Measurements from ENCODE around the gene SLC39A9. TPM values are rescaled to one million over a fixed set of nuclear protein-coding genes. Genes with fewer than 3 reads are reported as not detected.
"Not testable (repeated sequence)": the region's sequence is repeated elsewhere in the genome, so short reads cannot be mapped to it uniquely, and the experiment has no call there.

Gene SLC39A9
- total RNA-seq, 1 donor from 2014 or later, result 140 TPM

DNA sequence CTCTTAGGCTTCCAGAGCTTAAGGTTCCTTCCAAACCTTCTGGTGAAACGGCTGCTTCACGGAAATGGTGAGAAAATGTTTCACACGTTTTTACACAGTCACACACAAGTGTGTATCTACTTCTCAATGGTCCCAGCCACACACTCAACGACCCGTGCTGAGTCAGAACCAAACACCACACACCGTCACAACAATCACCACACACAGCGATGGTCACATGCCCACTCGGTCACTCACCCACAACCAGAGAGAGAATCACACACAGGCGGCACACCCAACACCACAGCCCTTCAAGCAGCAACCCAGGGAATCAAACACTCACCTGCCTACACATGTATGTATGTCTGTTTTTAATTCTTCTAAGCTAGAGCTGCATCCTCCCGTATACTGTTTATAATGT, 73.4 kb downstream of the SLC39A9 start:
- peak; percentile 62 for FAIRE-seq
- Histone ChIP-seq H3K27me3 (ENCODE audit: control insufficient read depth, insufficient read depth, low read length) (no peaks in the 10 kb centered on the region), H3K4me3 (ENCODE audit: low read depth, low read length) (no peak overlapping the region), H3K36me3 (ENCODE audit: control insufficient read depth, insufficient read depth, low read length) (no peaks in the 10 kb centered on the region)
- DNase-seq (ENCODE audit: low read depth), result no peak
- TF ChIP-seq, protein P1, sequence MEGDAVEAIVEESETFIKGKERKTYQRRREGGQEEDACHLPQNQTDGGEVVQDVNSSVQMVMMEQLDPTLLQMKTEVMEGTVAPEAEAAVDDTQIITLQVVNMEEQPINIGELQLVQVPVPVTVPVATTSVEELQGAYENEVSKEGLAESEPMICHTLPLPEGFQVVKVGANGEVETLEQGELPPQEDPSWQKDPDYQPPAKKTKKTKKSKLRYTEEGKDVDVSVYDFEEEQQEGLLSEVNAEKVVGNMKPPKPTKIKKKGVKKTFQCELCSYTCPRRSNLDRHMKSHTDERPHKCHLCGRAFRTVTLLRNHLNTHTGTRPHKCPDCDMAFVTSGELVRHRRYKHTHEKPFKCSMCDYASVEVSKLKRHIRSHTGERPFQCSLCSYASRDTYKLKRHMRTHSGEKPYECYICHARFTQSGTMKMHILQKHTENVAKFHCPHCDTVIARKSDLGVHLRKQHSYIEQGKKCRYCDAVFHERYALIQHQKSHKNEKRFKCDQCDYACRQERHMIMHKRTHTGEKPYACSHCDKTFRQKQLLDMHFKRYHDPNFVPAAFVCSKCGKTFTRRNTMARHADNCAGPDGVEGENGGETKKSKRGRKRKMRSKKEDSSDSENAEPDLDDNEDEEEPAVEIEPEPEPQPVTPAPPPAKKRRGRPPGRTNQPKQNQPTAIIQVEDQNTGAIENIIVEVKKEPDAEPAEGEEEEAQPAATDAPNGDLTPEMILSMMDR (IDR thresholded peaks at IDR 0.05; ENCODE audit: insufficient read depth, low read length, severe bottlenecking), result no peak

DNA sequence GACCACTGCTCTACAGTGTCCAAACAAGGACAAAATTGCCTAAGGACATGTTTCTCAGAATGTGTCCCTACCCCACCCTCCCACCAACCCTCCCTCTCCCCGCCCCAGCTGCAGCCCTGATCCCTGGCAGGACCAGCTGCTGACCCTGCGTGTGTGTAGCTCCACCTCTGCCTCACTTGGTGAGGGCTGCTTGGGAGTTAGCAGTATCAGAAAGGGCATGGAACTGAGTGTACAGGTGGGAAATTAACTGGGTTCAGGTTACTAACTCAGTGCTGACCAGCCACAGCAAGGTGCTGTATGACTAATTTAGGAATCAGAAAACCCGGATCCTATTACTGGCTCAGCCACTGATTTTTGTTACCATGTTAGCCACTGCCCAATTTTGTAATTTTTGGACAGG, 74.8 kb downstream of the SLC39A9 start:
- Histone ChIP-seq H3K36me3 (ENCODE audit: control insufficient read depth, insufficient read depth, low read length) (no peaks in the 10 kb centered on the region), H3K4me3 (ENCODE audit: low read depth, low read length) (no peak overlapping the region), H3K27me3 (ENCODE audit: control insufficient read depth, insufficient read depth, low read length) (no peaks in the 10 kb centered on the region)
- peak; percentile 30 for DNase-seq (ENCODE audit: low read depth)
- FAIRE-seq, result no peak
- TF ChIP-seq, protein P1 (IDR thresholded peaks at IDR 0.05; ENCODE audit: insufficient read depth, low read length, severe bottlenecking), result no peak

DNA sequence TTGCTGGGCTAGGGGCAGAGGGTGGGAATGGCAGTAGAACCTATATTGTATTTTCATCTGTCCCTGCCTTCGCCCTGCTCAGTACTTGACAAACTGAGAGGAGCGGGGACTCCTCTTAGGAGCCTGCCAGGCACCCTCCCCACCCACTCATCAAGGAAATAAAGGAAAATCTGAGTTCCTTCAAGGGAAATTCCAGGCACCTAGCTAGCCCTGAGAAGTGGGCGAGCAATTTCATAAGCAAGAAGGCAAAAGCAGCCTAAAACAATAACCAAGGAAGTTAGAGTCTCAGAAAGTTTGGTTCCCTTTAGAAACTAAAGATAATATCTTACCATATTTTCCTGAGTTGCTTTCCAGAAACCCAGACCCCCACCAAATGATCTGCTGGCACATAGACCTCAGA, 75.5 kb downstream of the SLC39A9 start:
- TF ChIP-seq, protein P1 (IDR thresholded peaks at IDR 0.05; ENCODE audit: insufficient read depth, low read length, severe bottlenecking), result no peak
- H3K4me3 ChIP-seq (ENCODE audit: low read depth, low read length), result no peak overlapping the region
- H3K27me3 ChIP-seq (ENCODE audit: control insufficient read depth, insufficient read depth, low read length), result no peaks in the 10 kb centered on the region
- H3K36me3 ChIP-seq (ENCODE audit: control insufficient read depth, insufficient read depth, low read length), result no peaks in the 10 kb centered on the region
- no peak for DNase-seq (ENCODE audit: low read depth)
- FAIRE-seq, result no peak

DNA sequence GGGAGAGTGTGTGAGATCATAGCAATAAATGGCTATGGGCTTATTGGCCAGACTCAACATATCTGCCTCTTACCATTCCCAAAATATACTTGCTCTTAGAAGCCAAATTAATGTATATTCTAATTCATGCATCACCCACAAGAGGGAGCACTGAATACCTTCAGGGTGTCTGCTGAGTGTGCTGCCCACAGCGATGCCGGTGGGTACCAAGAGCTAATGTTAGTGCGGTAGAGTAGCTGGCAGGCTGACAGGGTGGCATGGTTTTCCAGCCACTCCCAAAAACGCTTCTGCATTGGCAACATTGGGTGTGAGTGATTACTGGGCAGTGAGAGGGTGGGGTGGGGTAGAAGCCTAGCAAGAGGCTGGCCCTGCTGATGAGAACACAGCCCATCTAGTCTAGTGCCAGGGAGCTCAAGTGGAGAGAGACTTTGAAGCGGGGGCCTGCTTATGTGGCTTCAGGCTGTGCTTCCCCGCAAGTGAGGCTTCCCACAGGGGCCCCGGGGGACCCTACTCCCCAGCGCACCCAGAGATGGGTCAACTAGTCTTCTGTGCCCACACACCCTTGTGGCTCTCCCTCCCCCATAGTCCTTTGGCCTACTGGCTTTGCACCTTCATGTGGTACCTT, 76.8 kb downstream of the SLC39A9 start:
- Histone ChIP-seq H3K27me3 (ENCODE audit: control insufficient read depth, insufficient read depth, low read length) (no peaks in the 10 kb centered on the region), H3K4me3 (ENCODE audit: low read depth, low read length) (no peak overlapping the region), H3K36me3 (ENCODE audit: control insufficient read depth, insufficient read depth, low read length) (no peaks in the 10 kb centered on the region)
- TF ChIP-seq, protein P1 (IDR thresholded peaks at IDR 0.05; ENCODE audit: insufficient read depth, low read length, severe bottlenecking), result peak; percentile 49
- FAIRE-seq (no peak), DNase-seq (ENCODE audit: low read depth) (peak; percentile 48)

DNA sequence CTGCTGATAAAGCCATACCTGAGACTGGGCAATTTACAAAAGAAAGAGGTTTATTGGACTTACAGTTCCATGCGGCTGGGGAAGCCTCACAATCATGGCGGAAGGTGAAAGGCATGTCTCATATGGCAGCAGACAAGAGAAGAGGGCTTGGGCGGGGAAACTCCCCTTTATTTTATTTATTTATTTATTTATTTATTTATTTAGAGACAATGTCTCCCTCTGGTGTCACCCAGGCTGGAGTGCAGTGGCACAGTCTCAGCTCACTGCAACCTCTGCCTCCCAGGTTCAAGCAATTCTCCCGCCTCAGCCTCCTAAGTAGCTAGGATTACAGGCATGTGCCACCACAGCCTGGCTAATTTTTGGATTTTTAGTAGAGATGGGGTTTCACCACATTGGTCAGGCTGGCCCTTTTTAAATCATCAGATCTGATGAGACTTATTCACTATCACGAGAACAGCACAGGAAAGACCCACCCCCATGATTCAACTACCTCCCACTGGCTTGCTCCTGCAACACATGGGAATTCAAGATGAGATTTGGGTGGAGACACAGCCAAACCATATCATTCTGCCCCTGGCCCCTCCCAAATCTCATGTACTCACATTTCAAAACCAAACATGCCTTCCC, 78.4 kb downstream of the SLC39A9 start:
- H3K4me3 ChIP-seq (ENCODE audit: low read depth, low read length); DNase-seq (ENCODE audit: low read depth); H3K27me3 ChIP-seq (ENCODE audit: control insufficient read depth, insufficient read depth, low read length); FAIRE-seq; H3K36me3 ChIP-seq (ENCODE audit: control insufficient read depth, insufficient read depth, low read length): not testable (repeated sequence)

DNA sequence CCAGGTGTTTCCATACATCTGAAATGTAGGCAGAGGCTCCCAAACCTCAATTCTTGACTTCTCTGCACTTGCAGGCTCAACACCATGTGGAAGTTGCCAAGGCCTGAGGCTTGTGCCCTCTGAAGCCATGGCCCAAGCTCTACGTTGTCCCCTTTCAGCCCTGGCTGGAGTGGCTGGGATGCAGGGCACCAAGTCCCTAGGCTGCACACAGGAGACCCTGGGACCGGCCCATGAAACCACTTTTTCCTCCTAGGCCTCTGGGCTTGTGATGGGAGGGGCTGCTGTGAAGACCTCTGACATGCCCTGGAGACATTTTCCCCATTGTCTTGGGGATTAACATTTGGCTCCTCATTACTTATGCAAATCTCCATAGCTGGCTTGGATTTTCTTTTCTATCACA, 79.6 kb downstream of the SLC39A9 start:
- FAIRE-seq; DNase-seq (ENCODE audit: low read depth): not testable (repeated sequence)

DNA sequence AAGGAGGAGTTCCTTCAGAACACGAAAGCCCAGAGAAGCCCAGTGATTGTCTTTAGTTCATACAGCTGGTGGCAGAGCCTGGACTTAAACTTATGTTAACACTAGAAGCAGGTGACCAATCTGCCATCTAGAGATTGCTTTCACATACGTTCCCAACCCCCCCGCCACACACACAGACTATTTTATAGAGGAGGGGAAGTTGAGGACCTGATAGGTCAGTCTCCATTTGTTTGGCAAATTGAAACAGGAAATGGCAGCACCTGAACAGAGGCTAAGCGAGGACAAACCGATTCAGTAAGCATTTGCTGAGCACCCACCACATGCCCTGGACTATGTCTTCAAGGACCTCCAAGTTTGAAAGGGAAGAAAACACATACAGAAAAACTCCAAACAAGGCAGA, 81.2 kb downstream of the SLC39A9 start:
- FAIRE-seq (no peak), DNase-seq (ENCODE audit: low read depth) (no peak)
- Histone ChIP-seq H3K27me3 (ENCODE audit: control insufficient read depth, insufficient read depth, low read length) (peaks cover 21% of the 10 kb centered on the region), H3K36me3 (ENCODE audit: control insufficient read depth, insufficient read depth, low read length) (no peaks in the 10 kb centered on the region), H3K4me3 (ENCODE audit: low read depth, low read length) (no peak overlapping the region)
- TF ChIP-seq, protein P1 (IDR thresholded peaks at IDR 0.05; ENCODE audit: insufficient read depth, low read length, severe bottlenecking), result no peak

More for the DNA sequence above, 79.6 kb downstream of the SLC39A9 start:
- H3K27me3 ChIP-seq (ENCODE audit: control insufficient read depth, insufficient read depth, low read length); H3K4me3 ChIP-seq (ENCODE audit: low read depth, low read length); H3K36me3 ChIP-seq (ENCODE audit: control insufficient read depth, insufficient read depth, low read length): not testable (repeated sequence)

All from bronchial epithelial cell (primary cell).